DOHH2 (cell line): Measurements from ENCODE around the gene GPHN.

ENCODE experiments used
- CTCF ChIP-seq: fragments of 200-600 bp; sonication (generic); IDR thresholded peaks from one replicate; pipeline ENCODE4 v1.5.1; 2014; ENCODE audit warnings: antibody characterized with exemption, mild to moderate bottlenecking, low read depth, low read length; ENCODE audit not compliant: poor library complexity, severe bottlenecking
- EZH2phosphoT487 ChIP-seq: fragments of 200-600 bp; sonication (generic); IDR thresholded peaks from 2 replicates; pipeline ENCODE4 v1.6.1; 2017; ENCODE audit warnings: borderline replicate concordance, mild to moderate bottlenecking, antibody characterized with exemption, low read length, moderate library complexity, mixed read lengths

GRCh38 chr14:66508547-66508845 is 549 bp downstream of the GPHN start:
- TF ChIP-seq CTCF: no peak
- no peak for TF ChIP-seq EZH2phosphoT487
